GM18511 (cell line): Measurements from ENCODE around the gene HTR1B.

Source experiments
- ATAC-seq: cut with Tn5 transposase; IDR thresholded peaks from one replicate; pipeline ENCODE4 v1.9.1; 2021; ENCODE audit warnings: mild to moderate bottlenecking, moderate library complexity; ENCODE audit not compliant: unreplicated experiment

The HTR1B gene

GRCh38 chr6:77456531-77457248, 6.6 kb downstream of the HTR1B start:
- ATAC-seq: no peak

- ATAC-seq: no peak
These were observed 8.0 kb downstream of the HTR1B start for GRCh38 chr6:77455271-77455670.

DNA sequence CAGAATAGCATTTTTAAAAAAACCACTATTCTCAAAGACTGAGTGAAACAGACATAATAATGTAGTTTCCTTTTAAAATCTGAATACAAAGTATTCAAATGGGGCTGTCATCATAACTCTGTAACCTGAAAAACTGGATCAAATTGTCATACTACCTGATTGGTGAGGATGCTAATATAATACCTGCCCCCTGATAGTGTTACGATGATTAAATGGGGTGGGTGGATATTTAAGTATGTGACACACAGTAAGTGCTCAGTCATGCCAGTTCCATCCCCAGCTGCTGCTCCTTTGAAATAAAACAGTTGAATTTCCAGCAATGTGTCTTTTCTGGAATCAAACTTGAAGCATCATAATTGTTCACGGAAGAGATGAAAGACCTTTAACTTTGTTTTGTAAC, 8.9 kb downstream of the HTR1B start:
- no peak for ATAC-seq

- no peak for ATAC-seq
These were observed 11.8 kb downstream of the HTR1B start for GRCh38 chr6:77451466-77451865.

GRCh38 chr6:77450924-77451323, 12.4 kb downstream of the HTR1B start:
- ATAC-seq: no peak

GRCh38 chr6:77448546-77448945, 14.7 kb downstream of the HTR1B start:
- ATAC-seq: no peak

- ATAC-seq: no peak
These were observed 16.0 kb downstream of the HTR1B start for GRCh38 chr6:77447254-77447653.

GRCh38 chr6:77446249-77446648, 17.0 kb downstream of the HTR1B start:
- ATAC-seq: no peak

- no peak for ATAC-seq
These were observed 18.1 kb downstream of the HTR1B start for GRCh38 chr6:77445214-77445613.

DNA sequence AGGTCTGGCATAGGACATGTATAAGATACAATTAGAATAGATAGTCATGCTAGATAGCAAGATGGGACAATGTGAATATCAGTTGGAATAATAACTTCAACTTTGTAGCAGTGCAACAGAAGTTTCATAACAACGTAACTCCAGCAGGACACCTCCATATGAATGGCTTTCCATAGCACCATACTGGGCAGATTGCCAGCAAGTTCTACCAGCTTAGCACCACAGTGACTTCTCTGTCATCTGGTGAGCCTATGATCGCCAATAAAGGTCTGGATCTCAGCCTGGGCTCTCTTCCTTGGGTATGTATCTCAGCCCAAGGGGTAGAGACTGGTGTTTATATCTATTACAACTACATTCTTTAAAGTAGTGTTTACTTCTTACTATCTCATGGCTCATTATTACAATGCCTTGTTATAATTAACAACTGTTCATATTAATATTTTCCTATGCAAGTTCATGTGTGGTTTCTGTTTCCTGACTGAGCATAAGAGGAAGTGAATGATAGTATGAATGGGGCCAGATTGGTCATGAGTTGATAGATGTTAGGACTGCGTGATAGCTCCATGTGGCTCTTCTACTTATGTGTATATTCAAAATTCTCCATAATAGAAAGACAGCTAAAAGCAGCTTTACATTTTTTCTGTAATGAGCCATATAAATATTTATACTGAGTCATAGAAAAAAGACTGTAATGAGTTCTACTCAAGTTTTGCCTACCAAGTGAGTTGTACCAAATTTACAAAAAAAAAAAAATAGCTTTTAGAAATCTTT, 22.9 kb downstream of the HTR1B start:
- no peak for ATAC-seq

DNA sequence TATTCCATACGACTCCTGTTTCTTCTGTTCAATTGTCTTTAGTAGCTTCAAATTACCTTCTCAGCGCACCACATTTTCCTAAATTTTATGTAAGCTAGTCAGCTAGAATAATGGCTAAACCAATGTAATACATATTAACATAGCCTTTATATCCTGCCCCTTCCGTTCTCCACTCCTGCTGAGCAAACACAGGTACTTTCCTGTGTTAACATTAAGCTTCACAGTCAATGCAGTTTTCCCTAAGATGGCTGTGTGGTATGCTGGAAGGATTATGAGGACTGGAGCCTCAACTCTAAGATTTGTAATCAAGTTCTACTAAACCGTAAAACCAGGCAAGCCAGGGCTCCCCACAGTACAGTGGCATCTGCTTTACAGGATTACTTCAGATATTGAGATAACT, 29.4 kb downstream of the HTR1B start:
- no peak for ATAC-seq

DNA sequence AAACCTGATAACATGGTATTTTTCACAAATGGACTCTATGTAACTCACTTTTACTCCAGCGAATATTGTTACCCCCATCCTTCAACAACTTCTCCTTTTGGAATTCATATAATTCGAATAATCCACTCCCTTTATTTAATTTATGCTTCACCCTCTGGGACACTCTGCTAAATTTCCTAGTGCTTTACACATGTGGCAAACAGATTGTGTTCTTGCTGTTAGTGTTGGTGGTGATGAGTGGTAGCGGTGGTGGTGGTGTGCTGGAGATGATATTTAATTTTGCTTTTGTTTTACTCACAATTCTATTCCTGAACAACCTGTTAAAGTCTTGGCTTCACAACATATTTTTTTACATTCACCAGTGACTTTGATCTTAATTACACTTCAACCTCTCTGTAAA, 32.8 kb downstream of the HTR1B start:
- ATAC-seq: no peak

GRCh38 chr6:77425671-77426070, 37.6 kb downstream of the HTR1B start:
- ATAC-seq: no peak

DNA sequence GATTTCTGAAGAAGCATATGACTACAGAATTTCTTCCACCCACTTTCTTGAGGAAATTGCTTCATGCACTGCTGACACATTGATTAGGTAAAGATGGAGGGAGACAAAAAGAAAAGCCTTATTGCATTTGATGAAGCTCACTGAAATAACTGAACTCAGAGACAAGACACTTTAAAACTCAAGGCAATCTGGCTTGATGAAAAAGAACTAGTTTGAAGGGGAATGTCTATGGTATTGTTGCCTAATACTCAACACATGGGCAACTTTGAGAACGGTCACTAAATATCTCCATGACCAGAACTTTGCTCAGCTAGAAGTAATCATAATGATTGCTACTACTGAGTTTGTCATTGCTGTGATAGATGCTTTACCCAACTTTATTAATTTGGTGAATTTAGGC, 38.1 kb downstream of the HTR1B start:
- no peak for ATAC-seq

GRCh38 chr6:77424761-77425160, 38.5 kb downstream of the HTR1B start:
- no peak for ATAC-seq

DNA sequence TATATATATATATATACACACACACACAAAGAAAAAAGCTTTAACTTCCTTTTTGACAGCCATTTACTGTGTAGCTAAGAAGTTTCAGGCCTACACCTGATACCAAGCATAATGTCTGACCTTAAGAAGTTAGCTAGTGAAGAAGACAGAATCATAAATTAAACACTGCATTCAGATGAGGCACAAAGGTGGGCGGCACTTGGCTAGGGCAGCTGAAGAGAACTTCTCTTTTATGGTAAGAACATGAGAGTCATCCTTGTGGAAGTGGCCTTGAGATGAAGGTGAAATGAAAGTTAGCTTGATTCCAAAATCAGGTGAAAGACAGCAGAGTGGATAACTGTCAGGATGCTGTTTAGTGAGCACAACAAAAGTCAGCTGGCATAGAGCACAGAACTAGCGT, 46.5 kb downstream of the HTR1B start:
- no peak for ATAC-seq

- peak; percentile 68 for ATAC-seq
These were observed 47.6 kb downstream of the HTR1B start for GRCh38 chr6:77415706-77416105.
